Astrocyte (in vitro differentiated cells and primary cell): ENCODE results near the gene ILRUN.
"Not testable (repeated sequence)": the region's sequence is repeated elsewhere in the genome, so short reads cannot be mapped to it uniquely, and the experiment has no call there.

ENCODE experiments used
- CTCF ChIP-seq: IDR thresholded peaks from 2 replicates; pipeline ENCODE4 v1.5.1; 2011; ENCODE audit warnings: low read depth, mild to moderate bottlenecking, inconsistent platforms, low read length, moderate library complexity; ENCODE audit not compliant: insufficient read depth
- EZH2 ChIP-seq: IDR thresholded peaks from 2 replicates; pipeline ENCODE4 v1.6.1; 2012; ENCODE audit warnings: mild to moderate bottlenecking, low read length, inconsistent platforms; ENCODE audit not compliant: insufficient read depth

GRCh38 chr6:34668799-34669198, 27.8 kb downstream of the ILRUN start:
- not testable (repeated sequence) for TF ChIP-seq CTCF, EZH2
